Fibroblast of upper back skin (primary cell): ENCODE results near the gene BRWD1.
"Not testable (repeated sequence)": the region's sequence is repeated elsewhere in the genome, so short reads cannot be mapped to it uniquely, and the experiment has no call there.

Experiments used
- DNase-seq: peaks from one replicate; pipeline ENCODE4 v3.0.0-alpha.2; 2013

The BRWD1 gene

DNA sequence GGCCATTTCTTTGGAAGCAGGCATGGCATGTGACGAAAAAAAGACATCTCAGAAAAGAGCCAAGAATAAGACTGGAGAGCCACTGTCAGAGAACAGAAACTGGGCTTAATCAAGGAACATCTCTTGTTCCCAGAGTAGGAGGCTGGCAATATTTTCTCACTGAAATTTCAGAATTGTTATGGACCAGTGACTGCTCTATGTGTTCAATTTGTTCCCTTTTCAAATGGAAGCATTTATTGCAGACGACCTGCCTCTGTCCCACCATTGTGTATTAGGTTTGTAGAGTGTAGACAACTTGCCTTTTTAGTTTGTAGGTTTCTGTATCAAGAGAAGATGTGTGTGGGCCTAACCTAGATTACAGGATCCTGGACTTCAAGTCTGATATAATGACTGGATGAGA lies 148.9 kb downstream of the BRWD1 start:
- DNase-seq, result no peak

DNA sequence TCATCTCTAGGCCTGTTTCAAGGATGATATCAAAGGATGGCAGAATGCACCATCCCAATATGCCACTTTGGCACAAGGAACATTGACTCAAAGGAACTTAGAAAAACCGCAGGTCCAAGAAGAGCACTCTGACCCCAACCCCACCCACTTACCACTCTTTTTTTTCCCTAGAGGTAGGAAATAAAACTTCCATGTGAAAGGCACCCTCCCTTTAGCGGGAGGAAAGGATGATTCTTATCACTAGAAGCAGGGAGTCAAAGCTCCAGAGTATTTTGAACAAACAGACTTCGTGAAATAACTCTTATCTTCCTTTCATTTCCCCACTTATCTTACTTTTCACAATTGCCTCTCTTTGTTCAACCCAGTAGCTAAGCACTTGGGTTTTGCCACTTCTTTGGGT lies 152.4 kb downstream of the BRWD1 start:
- DNase-seq, result no peak

DNA sequence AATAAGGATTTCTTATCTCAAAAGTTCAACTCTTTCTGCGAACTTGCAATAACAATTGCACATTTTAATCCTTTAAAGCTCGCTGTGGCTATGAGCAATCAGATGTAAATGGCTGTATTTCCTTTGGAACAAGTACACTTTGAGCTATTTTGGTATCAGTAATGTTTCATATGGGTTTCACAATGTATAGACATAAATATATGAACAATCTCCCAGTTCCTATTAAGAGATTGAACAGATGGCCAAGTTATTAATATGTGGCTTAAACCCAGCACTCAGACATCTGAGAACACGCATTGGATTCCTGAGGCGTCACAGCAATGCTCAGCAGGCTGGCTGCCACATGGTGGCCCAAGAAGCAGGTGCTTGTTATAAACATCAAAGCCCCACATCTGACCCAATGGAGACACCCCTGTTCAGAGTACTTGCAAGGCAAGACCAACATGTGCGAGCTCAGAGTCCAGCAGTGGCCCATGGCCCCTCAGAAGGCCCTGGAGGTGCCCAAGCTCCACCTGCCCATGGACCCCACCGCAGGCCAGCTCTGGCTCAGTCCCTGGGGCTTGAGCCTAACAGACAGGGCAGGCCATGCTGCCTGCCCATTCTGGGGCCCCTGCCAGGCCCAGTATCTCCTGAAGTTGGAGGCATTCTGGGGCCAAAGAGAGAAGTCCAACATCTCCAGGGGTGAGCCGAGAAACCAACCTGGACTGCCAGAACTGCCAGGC lies 153.9 kb downstream of the BRWD1 start:
- DNase-seq, result peak; percentile 73

GRCh38 chr21:39157241-39157640 lies 156.2 kb downstream of the BRWD1 start:
- DNase-seq, result not testable (repeated sequence)

- peak; percentile 64 for DNase-seq
Measured at GRCh38 chr21:39156024-39156423, 157.4 kb downstream of the BRWD1 start.

DNA sequence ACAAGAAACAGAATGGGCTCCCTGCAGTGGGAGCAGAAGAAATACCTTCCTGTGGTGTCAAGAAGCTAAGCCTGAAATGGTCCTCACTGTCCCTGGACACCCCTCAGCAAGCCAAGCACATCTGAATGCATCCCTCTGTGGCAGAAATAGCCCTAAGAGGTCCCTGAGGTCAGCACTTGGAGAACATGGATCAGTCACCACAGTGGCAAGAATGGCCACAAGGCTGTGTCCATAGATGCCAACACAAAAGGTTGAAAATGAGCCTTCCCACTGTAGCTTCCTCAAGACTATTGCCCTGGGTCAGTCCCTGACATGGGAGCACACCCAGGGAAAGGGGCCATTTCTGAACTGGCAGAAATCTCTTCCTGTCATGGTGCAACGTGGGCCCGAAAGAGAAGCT lies 157.9 kb downstream of the BRWD1 start:
- no peak for DNase-seq

DNA sequence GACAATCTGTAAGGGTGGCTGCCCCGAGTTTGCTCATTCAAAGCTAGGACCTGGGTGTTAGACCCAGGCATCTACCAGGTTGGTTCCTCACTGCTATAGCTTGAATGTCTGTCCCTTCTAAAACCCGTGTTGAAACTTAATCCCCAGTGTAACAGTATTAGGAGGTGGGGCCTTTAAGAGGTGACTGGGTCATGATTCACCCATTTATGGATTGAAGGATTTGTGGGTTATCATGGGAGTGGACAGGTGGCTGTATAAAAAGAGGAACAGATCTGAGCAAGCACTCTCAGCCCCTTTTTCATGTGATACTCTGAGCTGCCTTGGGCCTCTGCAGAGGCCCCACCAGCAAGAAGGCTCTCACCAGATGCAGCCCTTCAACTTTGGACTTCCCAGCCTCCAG lies 159.6 kb downstream of the BRWD1 start:
- no peak for DNase-seq

- DNase-seq, result no peak
Measured at GRCh38 chr21:39153373-39153772, 160.1 kb downstream of the BRWD1 start.

DNA sequence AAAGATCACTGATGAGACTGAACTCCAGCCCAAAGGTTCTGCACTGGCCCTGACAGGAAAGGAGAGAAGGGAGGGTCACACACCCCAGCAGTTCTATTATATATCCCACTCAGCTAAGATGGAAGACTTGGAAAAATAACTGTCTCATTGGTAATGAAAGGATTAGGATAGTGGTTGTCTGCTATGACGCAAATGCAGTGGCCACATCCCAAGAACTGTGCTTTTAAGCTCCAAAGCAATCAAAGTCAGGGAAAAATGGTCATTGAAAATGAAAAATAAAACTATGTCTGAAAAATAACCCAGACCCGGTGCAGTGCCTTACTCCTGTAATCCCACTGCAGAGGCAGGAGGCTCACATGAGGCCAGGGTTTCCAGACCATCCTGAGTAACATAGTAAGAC lies 161.2 kb downstream of the BRWD1 start:
- DNase-seq, result peak; percentile 30

- DNase-seq, result peak; percentile 55
Measured at GRCh38 chr21:39150877-39151276, 162.6 kb downstream of the BRWD1 start.

GRCh38 chr21:39150316-39150715 lies 163.1 kb downstream of the BRWD1 start:
- no peak for DNase-seq

- no peak for DNase-seq
Measured at GRCh38 chr21:39149882-39150281, 163.6 kb downstream of the BRWD1 start.

GRCh38 chr21:39148975-39149374 lies 164.5 kb downstream of the BRWD1 start:
- DNase-seq, result no peak

DNA sequence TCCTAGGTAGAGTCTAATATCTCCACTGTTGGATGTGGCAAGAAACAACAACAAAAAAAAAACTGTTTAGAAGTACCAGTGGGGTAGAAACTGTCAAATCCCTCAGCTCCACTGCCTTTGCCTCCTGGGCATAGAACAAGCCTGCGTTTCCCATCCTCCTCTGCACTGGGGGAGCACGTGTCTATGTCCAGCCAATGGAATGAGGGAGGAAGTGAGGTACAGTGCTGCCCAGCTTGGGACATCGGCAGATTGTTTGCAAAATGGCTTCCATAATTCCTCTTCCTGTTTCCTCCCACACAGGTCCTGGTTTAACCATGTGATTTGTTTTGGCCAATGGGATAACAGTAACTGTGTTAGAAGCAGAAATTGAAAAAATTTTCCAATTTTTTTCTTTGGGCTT lies 169.2 kb downstream of the BRWD1 start:
- DNase-seq, result no peak

DNA sequence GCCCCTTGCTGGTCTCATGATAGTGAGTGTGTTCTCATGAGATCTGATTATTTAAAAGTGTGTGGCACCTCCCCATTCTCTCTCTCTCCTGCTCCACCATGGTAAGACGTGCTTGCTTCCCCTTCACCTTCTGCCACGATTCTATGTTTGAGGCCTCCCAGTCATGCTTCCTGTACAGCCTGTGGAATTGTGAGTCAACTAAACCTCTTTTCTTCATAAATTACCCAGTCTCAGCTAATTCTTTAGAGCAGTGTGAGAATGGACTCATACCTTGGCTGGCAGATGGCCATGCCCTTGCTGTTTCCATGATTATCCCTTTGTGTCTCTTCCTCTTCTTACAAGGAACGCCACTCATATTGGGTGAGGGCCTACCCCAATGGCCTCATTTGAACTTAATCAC lies 170.5 kb downstream of the BRWD1 start:
- DNase-seq, result no peak

GRCh38 chr21:39141502-39141901 lies 171.9 kb downstream of the BRWD1 start:
- peak; percentile 55 for DNase-seq

DNA sequence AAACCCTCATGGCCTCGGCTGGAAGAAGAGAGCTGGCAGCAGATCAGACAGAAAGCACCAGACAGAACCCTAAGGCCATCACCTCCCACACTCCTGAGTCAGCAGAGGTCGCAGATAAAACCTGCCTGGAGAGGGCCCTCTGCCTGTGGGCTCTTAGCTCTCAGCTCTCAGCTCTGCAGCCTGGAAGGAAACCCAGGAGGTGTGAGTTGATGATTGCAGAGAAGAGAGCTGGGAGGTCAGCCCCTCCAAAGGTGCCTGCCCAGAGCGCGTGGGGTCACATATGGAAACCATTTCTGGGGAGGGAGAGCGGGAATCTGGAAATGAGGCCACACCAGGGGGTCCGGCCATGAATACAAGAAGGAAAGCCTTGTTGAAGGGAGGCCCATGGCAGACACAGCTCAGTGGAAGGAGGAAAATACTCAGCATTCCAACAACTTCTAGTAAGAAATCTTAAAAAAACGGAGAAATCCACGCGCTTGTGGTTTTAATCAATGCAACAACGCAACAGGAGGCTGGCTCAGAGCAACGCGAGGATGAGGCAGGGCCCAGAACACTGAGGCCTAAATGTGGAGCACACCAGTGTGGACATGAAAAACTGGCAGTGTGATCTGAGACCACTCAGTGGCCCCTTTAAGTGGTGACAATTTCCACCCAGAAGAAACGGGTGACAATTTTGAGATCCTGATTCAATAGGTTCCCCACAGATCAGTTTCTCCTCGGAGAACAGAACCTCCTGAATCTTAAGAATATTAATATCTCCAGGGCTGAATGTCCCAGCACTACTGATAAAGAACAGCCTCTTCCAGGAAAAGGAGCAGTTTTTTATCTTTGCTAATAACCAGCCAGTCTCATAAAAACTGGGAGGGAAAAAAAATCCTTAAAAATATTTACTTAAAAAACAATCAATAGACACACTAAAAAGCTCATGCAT lies 175.9 kb downstream of the BRWD1 start:
- DNase-seq, result peak; percentile 87

DNA sequence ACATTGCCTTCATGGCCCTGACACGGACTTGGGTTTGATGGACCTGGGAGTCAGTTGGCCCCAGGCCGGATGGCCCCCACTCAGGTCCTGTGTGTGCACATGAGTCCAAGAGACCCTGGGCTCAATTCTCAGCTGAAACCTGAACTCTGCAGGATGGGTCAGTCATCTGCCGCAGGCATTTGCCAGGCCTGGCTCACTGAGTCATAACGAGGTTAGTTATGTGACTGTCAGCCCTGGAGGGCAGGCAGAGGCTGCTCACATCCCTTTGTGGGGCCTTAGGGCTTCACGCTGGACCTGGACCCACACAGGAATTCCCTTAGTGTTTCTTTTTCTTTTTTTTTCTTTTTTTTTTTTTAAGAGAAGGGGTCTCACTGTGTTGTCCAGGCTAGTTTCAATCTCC lies 176.7 kb downstream of the BRWD1 start:
- DNase-seq, result peak; percentile 52

GRCh38 chr21:39136138-39136537 lies 177.3 kb downstream of the BRWD1 start:
- DNase-seq, result peak; percentile 53

DNA sequence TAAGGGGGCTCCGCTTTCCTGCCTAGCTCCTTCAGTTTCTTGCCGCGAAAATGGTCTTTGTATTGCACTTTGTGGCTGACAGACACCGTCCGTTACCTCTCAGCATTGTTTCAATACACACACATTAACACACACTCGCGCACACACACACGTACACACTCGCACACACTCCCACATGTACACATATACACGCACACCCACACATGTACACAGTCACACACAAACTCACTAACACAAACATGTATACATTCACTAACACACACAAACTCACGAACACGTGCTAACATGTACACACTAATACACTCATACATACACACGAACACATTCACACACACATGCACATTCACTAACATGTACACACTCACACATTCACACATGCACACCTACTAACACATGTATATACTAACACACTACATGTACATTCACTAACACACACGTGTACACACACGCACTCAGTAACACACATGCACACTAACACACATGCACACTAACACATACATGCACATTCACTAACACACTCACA lies 179.1 kb downstream of the BRWD1 start:
- no peak for DNase-seq
